Endodermal cell (in vitro differentiated cells): ENCODE measurements around the gene TBC1D32. TPM values are rescaled to one million over a fixed set of nuclear protein-coding genes. Genes with fewer than 3 reads are reported as not detected.

ENCODE experiments used
- DNase-seq: peaks from one replicate; pipeline ENCODE4 v3.0.0-alpha.2; 2017
- H3K27ac ChIP-seq: 2 replicates; pipeline ENCODE4 v1.5.1; 2013; ENCODE audit warnings: mild to moderate bottlenecking, low read depth, low read length, moderate library complexity
- H3K27me3 ChIP-seq: 2 replicates; pipeline ENCODE4 v1.6.1; 2013; ENCODE audit warnings: mild to moderate bottlenecking, low read length, moderate library complexity; ENCODE audit not compliant: insufficient read depth, control insufficient read depth, poor library complexity, severe bottlenecking
- H3K36me3 ChIP-seq: 2 replicates; pipeline ENCODE4 v1.7.0; 2013; ENCODE audit warnings: mild to moderate bottlenecking, low read length, moderate library complexity; ENCODE audit not compliant: control insufficient read depth, insufficient read depth
- H3K4me1 ChIP-seq: one replicate; pipeline ENCODE4 v1.7.0; 2013; ENCODE audit warnings: low read length; ENCODE audit not compliant: control insufficient read depth, insufficient read depth
- H3K4me3 ChIP-seq: 2 replicates; pipeline ENCODE4 v1.5.1; 2013; ENCODE audit warnings: mild to moderate bottlenecking, low read length, moderate library complexity
- H3K9ac ChIP-seq: 2 replicates; pipeline ENCODE4 v1.6.1; 2013; ENCODE audit warnings: mild to moderate bottlenecking, low read length, moderate library complexity; ENCODE audit not compliant: poor library complexity, severe bottlenecking; ENCODE audit errors: extremely low read depth
- H3K9me3 ChIP-seq: 2 replicates; pipeline ENCODE4 v1.6.1; 2013; ENCODE audit warnings: mild to moderate bottlenecking, low read length, moderate library complexity; ENCODE audit not compliant: control insufficient read depth
- H3K27ac Mint-ChIP-seq: 2 replicates; pipeline ENCODE4 v1.8.0; 2020; ENCODE audit warnings: mixed read lengths
- H3K27me3 Mint-ChIP-seq: 2 replicates; pipeline ENCODE4 v1.8.0; 2021; ENCODE audit warnings: mild to moderate bottlenecking, mixed read lengths; ENCODE audit not compliant: insufficient read depth
- H3K36me3 Mint-ChIP-seq: 2 replicates; pipeline ENCODE4 v1.8.0; 2020; ENCODE audit warnings: low read depth, mixed read lengths
- H3K4me1 Mint-ChIP-seq: 2 replicates; pipeline ENCODE4 v1.8.0; 2020; ENCODE audit warnings: mixed read lengths
- H3K4me3 Mint-ChIP-seq: 2 replicates; pipeline ENCODE4 v1.8.0; 2020; ENCODE audit warnings: mild to moderate bottlenecking, moderate library complexity, mixed read lengths
- H3K9me3 Mint-ChIP-seq: 2 replicates; pipeline ENCODE4 v1.8.0; 2020; ENCODE audit warnings: mild to moderate bottlenecking, mixed read lengths
- CTCF ChIP-seq: fragments of 200-600 bp; sonication (generic); conservative IDR thresholded peaks from 2 replicates; pipeline ENCODE4 v1.5.0; 2021; ENCODE audit warnings: antibody characterized with exemption, mild to moderate bottlenecking
- WGBS, 2 experiments: methylation state at CpG; one replicate each; pipeline versions ENCODE4 v1.1.5 to v1.1.7; 2013; ENCODE audit warnings: missing lambda C conversion rate in 2 of 2, mixed read lengths in 1 of 2; ENCODE audit not compliant: insufficient coverage in 1 of 2, insufficient read length in 1 of 2; 5-methylcytosine and 5-hydroxymethylcytosine counted together
- total RNA-seq, 2 donors: library from RNA; stranded (reverse); fragmentation: NEBNext Ultra II Directional in 1 of 2; extraction: Animal tissue kit (Norgen Biotek cat#: 25700) in 1 of 2; gene quantifications; 2 replicates in 1 of 2; 3 replicates in 1 of 2; pipeline ENCODE4 v1.2.1, GENCODE V29; 2021

Gene TBC1D32
- total RNA-seq, 2 donors from 2014 or later, result 16.5 to 21.4 TPM

- no peaks in the 10 kb centered on the region for H3K4me1 ChIP-seq
- Mint-ChIP-seq H3K9me3 (peaks cover 22% of the 10 kb centered on the region), H3K27me3 (no peaks in the 10 kb centered on the region), H3K36me3 (peaks cover 27% of the 10 kb centered on the region), H3K27ac (no peak overlapping the region), H3K4me3 (no peak overlapping the region), H3K4me1 (no peaks in the 10 kb centered on the region)
- H3K27ac ChIP-seq, result no peak overlapping the region
- H3K4me3 ChIP-seq, result no peak overlapping the region
- no peaks in the 10 kb centered on the region for H3K27me3 ChIP-seq
- no peaks in the 10 kb centered on the region for H3K36me3 ChIP-seq
- 96 to 97% methylated on average over 3 of the region's 3 CpGs for WGBS, 2 experiments
- H3K9ac ChIP-seq, result no peak overlapping the region
- no peak for DNase-seq
- no peaks in the 10 kb centered on the region for H3K9me3 ChIP-seq
- no peak for TF ChIP-seq CTCF
These were observed 59.5 kb downstream of the TBC1D32 start for GRCh38 chr6:121274666-121275295.

GRCh38 chr6:121263742-121264141 is 70.5 kb downstream of the TBC1D32 start:
- H3K4me1 Mint-ChIP-seq, result no peaks in the 10 kb centered on the region
- no peaks in the 10 kb centered on the region for H3K36me3 ChIP-seq
- H3K36me3 Mint-ChIP-seq, result peaks cover 57% of the 10 kb centered on the region
- WGBS, 2 experiments, result 87% methylated on average over 3 of the region's 3 CpGs; no CpG with 5 or more reads in 1 of the 2 experiments
- H3K9me3 Mint-ChIP-seq, result peaks cover 57% of the 10 kb centered on the region
- no peak for TF ChIP-seq CTCF
- no peak for DNase-seq
- no peak overlapping the region for H3K27ac Mint-ChIP-seq
- H3K27ac ChIP-seq, result no peak overlapping the region
- H3K27me3 ChIP-seq, result no peaks in the 10 kb centered on the region
- no peak overlapping the region for H3K9ac ChIP-seq
- no peaks in the 10 kb centered on the region for H3K27me3 Mint-ChIP-seq
- H3K4me1 ChIP-seq, result no peaks in the 10 kb centered on the region
- peaks cover 23% of the 10 kb centered on the region for H3K9me3 ChIP-seq
- H3K4me3 Mint-ChIP-seq, result no peak overlapping the region
- H3K4me3 ChIP-seq, result no peak overlapping the region

DNA sequence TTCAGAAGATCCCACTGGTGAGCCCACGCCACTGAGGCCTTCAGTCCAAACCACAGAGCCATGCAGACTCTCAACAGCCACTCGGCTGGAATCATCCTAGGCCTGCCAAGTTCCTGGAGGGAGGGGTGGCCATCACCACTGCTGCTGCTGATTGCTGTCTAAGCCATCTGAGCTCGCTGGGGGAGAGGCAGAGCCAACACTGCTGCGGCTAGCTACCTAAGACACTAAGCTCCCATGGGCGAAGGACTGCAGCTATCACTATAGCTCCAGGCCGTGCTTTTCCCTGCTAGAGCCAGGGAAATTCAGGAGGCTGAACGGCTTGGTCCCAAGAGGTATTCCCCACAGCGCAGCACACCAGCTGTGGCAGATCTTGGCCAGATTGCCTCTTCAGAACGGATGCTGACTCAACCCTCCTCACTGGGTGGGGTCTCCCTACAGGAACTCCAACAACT is 73.6 kb downstream of the TBC1D32 start:
- no peaks in the 10 kb centered on the region for H3K4me1 ChIP-seq
- no peaks in the 10 kb centered on the region for H3K27me3 ChIP-seq
- no peak overlapping the region for H3K4me3 Mint-ChIP-seq
- H3K27ac ChIP-seq, result no peak overlapping the region
- TF ChIP-seq CTCF, result no peak
- 96 to 98% methylated on average over 8 to 9 of the region's 9 CpGs for WGBS, 2 experiments
- H3K27ac Mint-ChIP-seq, result no peak overlapping the region
- H3K4me3 ChIP-seq, result no peak overlapping the region
- H3K4me1 Mint-ChIP-seq, result no peaks in the 10 kb centered on the region
- peaks cover 33% of the 10 kb centered on the region for H3K36me3 Mint-ChIP-seq
- no peak for DNase-seq
- no peaks in the 10 kb centered on the region for H3K27me3 Mint-ChIP-seq
- H3K9me3 ChIP-seq, result peaks cover 10% of the 10 kb centered on the region
- H3K9me3 Mint-ChIP-seq, result peaks cover 27% of the 10 kb centered on the region
- no peak overlapping the region for H3K9ac ChIP-seq
- H3K36me3 ChIP-seq, result no peaks in the 10 kb centered on the region
